HepG2 (cell line): ENCODE data around the gene HEATR5B. TPM values are rescaled to one million over a fixed set of nuclear protein-coding genes. Genes with fewer than 3 reads are reported as not detected.
A peak's percentile ranks its signal among the peaks of the same experiment; 100 is the strongest.

Source experiments
- CEBPZ ChIP-seq: IDR thresholded peaks from 2 replicates; pipeline ENCODE4 v1.6.1; 2012; ENCODE audit warnings: low read length, improper control_type of control experiment
- CREB1 ChIP-seq, 2 experiments: fragments of 450-650 bp in 1 of 2; IDR thresholded peaks; 2 replicates each; pipeline ENCODE4 v1.6.1; 2016 to 2017; ENCODE audit warnings: control low read depth in 1 of 2, mild to moderate bottlenecking in 1 of 2, missing compliant biosample characterization in 1 of 2, missing genetic modification characterization in 1 of 2
- CREM ChIP-seq, 2 experiments: sonication (generic) in 1 of 2; formaldehyde crosslinking in 1 of 2; IDR thresholded peaks; 2 replicates each; pipeline versions ENCODE4 v1.4.0 to v1.6.1; 2016 to 2020; ENCODE audit warnings: antibody characterized with exemption in 1 of 2, mild to moderate bottlenecking in 1 of 2, missing genetic modification reagents in 1 of 2
- CSRNP2 ChIP-seq: sonication (generic); formaldehyde crosslinking; conservative IDR thresholded peaks from 2 replicates; pipeline ENCODE4 v1.8.0; 2022; ENCODE audit warnings: low read depth, missing genetic modification reagents
- ISL2 ChIP-seq: sonication (generic); formaldehyde crosslinking; IDR thresholded peaks from 2 replicates; pipeline ENCODE4 v1.5.0; 2020; ENCODE audit warnings: missing genetic modification reagents
- KAT8 ChIP-seq: IDR thresholded peaks from 2 replicates; pipeline ENCODE4 v1.6.1; 2016; ENCODE audit warnings: missing genetic modification reagents, missing compliant biosample characterization
- KLF16 ChIP-seq, 2 experiments: sonication (generic) in 1 of 2; formaldehyde crosslinking in 1 of 2; IDR thresholded peaks; 2 replicates each; pipeline versions ENCODE4 v1.6.1 to v1.8.0; 2016 to 2023; ENCODE audit warnings: missing genetic modification reagents in 2 of 2, missing compliant biosample characterization in 1 of 2
- LCORL ChIP-seq, 2 experiments: fragments of 450-650 bp in 1 of 2; sonication (generic) in 1 of 2; formaldehyde crosslinking in 1 of 2; IDR thresholded peaks; 2 replicates each; pipeline versions ENCODE4 v1.5.0 to v1.6.1; 2017 to 2020; ENCODE audit warnings: antibody characterized with exemption in 1 of 2, missing genetic modification reagents in 1 of 2
- MIXL1 ChIP-seq: IDR thresholded peaks from 2 replicates; pipeline ENCODE4 v1.6.1; 2016
- NONO ChIP-seq, 2 experiments: fragments of 450-650 bp in 1 of 2; sonication (generic) in 1 of 2; formaldehyde crosslinking in 1 of 2; IDR thresholded peaks in 1 of 2; conservative IDR thresholded peaks in 1 of 2; 2 replicates each; pipeline versions ENCODE4 v1.6.1 to v1.8.0; 2017 to 2022; ENCODE audit warnings: mild to moderate bottlenecking in 1 of 2, missing genetic modification reagents in 1 of 2, moderate library complexity in 1 of 2
- RARG ChIP-seq: sonication (generic); formaldehyde crosslinking; IDR thresholded peaks from 2 replicates; pipeline ENCODE4 v1.4.0; 2020; ENCODE audit warnings: low read depth, mild to moderate bottlenecking, missing genetic modification reagents
- RCOR2 ChIP-seq: IDR thresholded peaks from 2 replicates; pipeline ENCODE4 v1.6.1; 2016; ENCODE audit warnings: missing biosample characterization, missing genetic modification reagents
- SOX13 ChIP-seq, 3 experiments: fragments of 450-650 bp in 1 of 3; sonication (generic) in 1 of 3; formaldehyde crosslinking in 1 of 3; IDR thresholded peaks in 2 of 3; conservative IDR thresholded peaks in 1 of 3; 2 replicates each; pipeline versions ENCODE4 v1.5.0 to v1.6.1; 2016 to 2020; ENCODE audit warnings: antibody characterized with exemption in 1 of 3, mild to moderate bottlenecking in 1 of 3, missing compliant biosample characterization in 1 of 3, missing genetic modification reagents in 1 of 3, moderate library complexity in 1 of 3
- SOX5 ChIP-seq: IDR thresholded peaks from 2 replicates; pipeline ENCODE4 v1.6.1; 2016; ENCODE audit warnings: borderline replicate concordance
- SOX6 ChIP-seq, 2 experiments: fragments of 450-650 bp in 1 of 2; sonication (generic) in 1 of 2; formaldehyde crosslinking in 1 of 2; IDR thresholded peaks; 2 replicates each; pipeline versions ENCODE4 v1.4.0 to v1.6.1; 2017 to 2020; ENCODE audit warnings: antibody characterized with exemption in 1 of 2, mild to moderate bottlenecking in 1 of 2, missing genetic modification reagents in 1 of 2
- TBX3 ChIP-seq: fragments of 450-650 bp; IDR thresholded peaks from 2 replicates; pipeline ENCODE4 v1.6.1; 2017; ENCODE audit warnings: antibody characterized with exemption, mild to moderate bottlenecking, inconsistent platforms, borderline replicate concordance
- THAP11 ChIP-seq: IDR thresholded peaks from 2 replicates; pipeline ENCODE4 v1.6.1; 2016; ENCODE audit warnings: missing biosample characterization, missing genetic modification reagents
- ZEB1 ChIP-seq: IDR thresholded peaks from 2 replicates; pipeline ENCODE4 v1.6.1; 2012; ENCODE audit warnings: mild to moderate bottlenecking, low read depth, inconsistent platforms; ENCODE audit not compliant: insufficient replicate concordance
- ZNF256 ChIP-seq: sonication (generic); formaldehyde crosslinking; conservative IDR thresholded peaks from 2 replicates; pipeline ENCODE4 v1.4.0; 2020; ENCODE audit warnings: missing genetic modification reagents
- ZNF432 ChIP-seq: sonication (generic); formaldehyde crosslinking; IDR thresholded peaks from 2 replicates; pipeline ENCODE4 v1.5.0; 2020; ENCODE audit warnings: missing genetic modification reagents, mild to moderate bottlenecking, borderline replicate concordance
- ZNF780A ChIP-seq: sonication (generic); formaldehyde crosslinking; IDR thresholded peaks from 2 replicates; pipeline ENCODE4 v1.8.0; 2022; ENCODE audit warnings: mild to moderate bottlenecking, missing genetic modification reagents, moderate library complexity
- ZSCAN9 ChIP-seq: IDR thresholded peaks from 2 replicates; pipeline ENCODE4 v1.6.1; 2016; ENCODE audit warnings: borderline replicate concordance
- polyA plus RNA-seq, 8 experiments: library from polyadenylated mRNA; depleted of rRNA in 3 of 8; stranded (reverse) in 7 of 8; unstranded in 1 of 8; fragments of >200 nt; fragmentation: Illumina TruSeq in 4 of 8; extraction: Trizol in 4 of 8; gene quantifications; 2 replicates each; pipeline versions ENCODE4 v1.2.1 to v1.2.3, GENCODE V29; 2011 to 2016; ENCODE audit warnings: low read depth in 4 of 8, missing spikeins in 1 of 8, mixed read lengths in 1 of 8; ENCODE audit not compliant: insufficient read depth in 1 of 8
- total RNA-seq, 5 experiments: library from RNA; depleted of rRNA; stranded (reverse); fragments of >200 nt; fragmentation: Illumina TruSeq; extraction: Trizol; gene quantifications; 2 replicates each; pipeline ENCODE4 v1.2.3, GENCODE V29; 2016; ENCODE audit warnings: low read depth in 1 of 5

HEATR5B gene
- total and polyA plus RNA-seq, 2 of the 13 experiments (the other 11 are each of a cell fraction or from before 2014, with no cell fraction given): 12.7 to 16.3 TPM

GRCh38 chr2:36967236-36967876, 116.8 kb downstream of the HEATR5B start (continued):
- TF ChIP-seq ZNF432 (CRISPR knock-in tag) (no peak), SOX13 (IDR thresholded peaks at IDR 0.05) (no peak; the same call in 1 of the 2 replicates), SOX13 (CRISPR knock-in tag; conservative IDR thresholded peaks at IDR 0.05 in 1 of 2, IDR thresholded peaks at IDR 0.05 in 1 of 2) (peak in 1 of 2 experiments; percentile 82; a peak in 2 of 4 replicates), LCORL (IDR thresholded peaks at IDR 0.05) (no peak), LCORL (CRISPR knock-in tag; IDR thresholded peaks at IDR 0.05) (0 out of 2 replicates have a peak, but pooled peaks have one; percentile 0), CREB1 (IDR thresholded peaks at IDR 0.05) (no peak), CREB1 (CRISPR knock-in tag; IDR thresholded peaks at IDR 0.05) (0 out of 2 replicates have a peak, but pooled peaks have one; percentile 30), SOX6 (IDR thresholded peaks at IDR 0.05) (no peak), SOX6 (CRISPR knock-in tag; IDR thresholded peaks at IDR 0.05) (peak; percentile 88), ISL2 (CRISPR knock-in tag) (no peak), ZNF256 (CRISPR knock-in tag) (no peak), CREM (IDR thresholded peaks at IDR 0.05) (peak; percentile 54; the same call in 1 of the 2 replicates), CREM (CRISPR knock-in tag; IDR thresholded peaks at IDR 0.05) (no peak), ZNF780A (CRISPR knock-in tag) (0 out of 2 replicates have a peak, but pooled peaks have one; percentile 73), CEBPZ (no peak), MIXL1 (peak; percentile 46; the same call in 1 of the 2 replicates), NONO (IDR thresholded peaks at IDR 0.05) (no peak), NONO (CRISPR knock-in tag; conservative IDR thresholded peaks at IDR 0.05) (no peak), KAT8 (CRISPR knock-in tag) (peak; percentile 48; the same call in 1 of the 2 replicates), RCOR2 (CRISPR knock-in tag) (peak; percentile 38; the same call in 1 of the 2 replicates), CSRNP2 (CRISPR knock-in tag) (0 out of 2 replicates have a peak, but pooled peaks have one; percentile 8), TBX3 (peak; percentile 88; the same call in 1 of the 2 replicates), ZEB1 (peak; percentile 91), ZSCAN9 (CRISPR knock-in tag) (0 out of 2 replicates have a peak, but pooled peaks have one; percentile 42), KLF16 (CRISPR knock-in tag; IDR thresholded peaks at IDR 0.05) (peak in 1 of 2 experiments; percentile 48; a peak in 1 of 4 replicates), SOX5 (CRISPR knock-in tag) (peak; percentile 72; the same call in 1 of the 2 replicates), RARG (CRISPR knock-in tag) (no peak), THAP11 (CRISPR knock-in tag) (peak; percentile 79)
